Measurements from ENCODE around the gene KSR1.
"Not testable (repeated sequence)": the region's sequence is repeated elsewhere in the genome, so short reads cannot be mapped to it uniquely, and the experiment has no call there.

Gene KSR1

GRCh38 chr17:27455914-27456680 lies at the start of gene KSR1:
TSS of gene KSR1 (plus strand) at chr17:27456448. CDS start at chr17:27456644, 196 bp downstream.
- TF ChIP-seq CTCF (conservative IDR thresholded peaks at IDR 0.05), result no peak
- TF ChIP-seq ZFX (IDR thresholded peaks at IDR 0.05), result no peak
- no peak within 1 kb of the TSS for H3K27ac ChIP-seq

GRCh38 chr17:27407916-27408864 lies 48.1 kb upstream of the KSR1 start:
- TF ChIP-seq CTCF (conservative IDR thresholded peaks at IDR 0.05), result no peak
- no peak for TF ChIP-seq ZFX (IDR thresholded peaks at IDR 0.05)
- H3K27ac ChIP-seq, result no peak overlapping the region

- TF ChIP-seq CTCF (conservative IDR thresholded peaks at IDR 0.05), result no peak
- TF ChIP-seq ZFX (IDR thresholded peaks at IDR 0.05), result no peak
- H3K27ac ChIP-seq, result no peak overlapping the region
Observed at GRCh38 chr17:27408891-27409290, 47.4 kb upstream of the KSR1 start.

- not testable (repeated sequence) for H3K27ac ChIP-seq
Observed at GRCh38 chr17:27412158-27412557, 44.1 kb upstream of the KSR1 start.

- TF ChIP-seq ZFX (IDR thresholded peaks at IDR 0.05), result no peak
- TF ChIP-seq CTCF (conservative IDR thresholded peaks at IDR 0.05), result no peak
- no peak overlapping the region for H3K27ac ChIP-seq
Observed at GRCh38 chr17:27413315-27413714, 42.9 kb upstream of the KSR1 start.

- H3K27ac ChIP-seq, result no peak overlapping the region
- TF ChIP-seq CTCF (conservative IDR thresholded peaks at IDR 0.05), result no peak
- TF ChIP-seq ZFX (IDR thresholded peaks at IDR 0.05), result no peak
Observed at GRCh38 chr17:27413792-27414191, 42.5 kb upstream of the KSR1 start.

GRCh38 chr17:27414271-27414670 lies 42.0 kb upstream of the KSR1 start:
- TF ChIP-seq CTCF (conservative IDR thresholded peaks at IDR 0.05) (no peak), ZFX (IDR thresholded peaks at IDR 0.05) (no peak)

More at GRCh38 chr17:27414271-27414670, 42.0 kb upstream of the KSR1 start:
- H3K27ac ChIP-seq, result peak overlapping the region; percentile 21; the same call in 1 of the 2 replicates
